Endothelial cell of umbilical vein (primary cell): Measurements from ENCODE around the gene SPATS1. TPM values are rescaled to one million over a fixed set of nuclear protein-coding genes. Genes with fewer than 3 reads are reported as not detected.

Source experiments
- BruUV-seq: library from RNA; stranded (reverse); fragments of 400-500 nt; replicated peaks from 2 replicates; lab custom pipeline; 2021; lab: Mats Ljungman, UMichigan
- CTCF ChIA-PET: fragments of 300-600, 350-600 bp; sonication (Branson Sonifier 250); formaldehyde crosslinking; loops from one replicate; lab custom pipeline; 2021; ENCODE audit warnings: antibody characterized with exemption, inconsistent platforms; lab: Charles Lee
- POLR2A ChIA-PET: fragments of 300-600, 350-600 bp; sonication (Branson Sonifier 250); formaldehyde crosslinking; loops from one replicate; lab custom pipeline; 2021; ENCODE audit warnings: antibody characterized with exemption, inconsistent platforms; lab: Charles Lee
- DNase-seq: peaks from one replicate; pipeline ENCODE4 v3.0.0-alpha.2; 2011; ENCODE audit warnings: low read depth, low spot score
- FAIRE-seq: peaks from 2 replicates; lab custom pipeline; 2011; peaks lifted over from hg19 to GRCh38; lab: Jason Lieb, UNC
- H2AFZ ChIP-seq: 2 replicates; pipeline ENCODE4 v1.6.0; 2012; ENCODE audit warnings: low read depth, low read length, control low read depth, inconsistent platforms
- H3K27ac ChIP-seq: 2 replicates; pipeline ENCODE4 v1.5.1; 2011; ENCODE audit warnings: low read depth, mild to moderate bottlenecking, control low read depth, low read length, moderate library complexity; ENCODE audit not compliant: insufficient read depth
- H3K27me3 ChIP-seq, 2 experiments: 2 replicates each; pipeline versions ENCODE4 v1.6.0 to v1.6.1; 2011; ENCODE audit warnings: low read length in 2 of 2, mixed read lengths in 1 of 2; ENCODE audit not compliant: control insufficient read depth in 2 of 2, insufficient read depth in 2 of 2
- H3K36me3 ChIP-seq, 2 experiments: 2 replicates in 1 of 2; 3 replicates in 1 of 2; pipeline ENCODE4 v1.5.1; 2011; ENCODE audit warnings: low read length in 2 of 2, mild to moderate bottlenecking in 1 of 2, moderate library complexity in 1 of 2; ENCODE audit not compliant: control insufficient read depth in 2 of 2, insufficient read depth in 2 of 2; ENCODE audit errors: extremely low read depth in 1 of 2
- H3K4me1 ChIP-seq: 3 replicates; pipeline ENCODE4 v1.5.1; 2011; ENCODE audit warnings: mild to moderate bottlenecking, low read length; ENCODE audit not compliant: control insufficient read depth, insufficient read depth; ENCODE audit errors: extremely low read depth
- H3K4me2 ChIP-seq: 2 replicates; pipeline ENCODE4 v1.6.1; 2011; ENCODE audit warnings: low read length, control low read depth, mixed read lengths; ENCODE audit not compliant: insufficient read depth
- H3K4me3 ChIP-seq, 3 experiments: fragments of 200-600 bp in 1 of 3; sonication (generic), shearing (Covaris generic) in 1 of 3; replicated peaks in 1 of 3; 2 replicates each; pipeline ENCODE4 v1.5.1; 2011 to 2016; ENCODE audit warnings: control low read depth in 3 of 3, low read length in 3 of 3, mild to moderate bottlenecking in 2 of 3, inconsistent platforms in 1 of 3, low read depth in 1 of 3, moderate library complexity in 1 of 3; ENCODE audit not compliant: insufficient read depth in 1 of 3
- H3K79me2 ChIP-seq: 2 replicates; pipeline ENCODE4 v1.6.0; 2012; ENCODE audit warnings: low read length, inconsistent platforms; ENCODE audit not compliant: control insufficient read depth, insufficient read depth
- H3K9ac ChIP-seq: replicated peaks from 2 replicates; pipeline ENCODE3; 2011; ENCODE audit warnings: low read length, control low read depth; ENCODE audit not compliant: insufficient read depth; ENCODE audit errors: extremely low read depth
- H3K9me1 ChIP-seq: replicated peaks from 3 replicates; pipeline ENCODE4 v1.6.0; 2011; ENCODE audit warnings: mild to moderate bottlenecking, low read length; ENCODE audit not compliant: control insufficient read depth, insufficient read depth; ENCODE audit errors: extremely low read depth
- H3K9me3 ChIP-seq: replicated peaks from 2 replicates; pipeline ENCODE4 v1.5.1; 2012; ENCODE audit warnings: low read length, inconsistent platforms; ENCODE audit not compliant: control insufficient read depth, insufficient read depth
- H4K20me1 ChIP-seq: replicated peaks from 2 replicates; pipeline ENCODE3; 2011; ENCODE audit warnings: mild to moderate bottlenecking, low read length; ENCODE audit not compliant: control insufficient read depth, insufficient read depth; ENCODE audit errors: extremely low read depth
- EZH2 ChIP-seq: IDR thresholded peaks from 2 replicates; pipeline ENCODE4 v1.6.1; 2012; ENCODE audit warnings: borderline replicate concordance, low read depth, mild to moderate bottlenecking, moderate library complexity, low read length, inconsistent platforms; ENCODE audit not compliant: severe bottlenecking
- FOS ChIP-seq: IDR thresholded peaks from 2 replicates; pipeline ENCODE4 v1.6.1; 2011; ENCODE audit warnings: mild to moderate bottlenecking, low read length, moderate library complexity, borderline replicate concordance; ENCODE audit not compliant: insufficient read depth
- GATA2 ChIP-seq: IDR thresholded peaks from 2 replicates; pipeline ENCODE4 v1.7.0; 2011; ENCODE audit warnings: low read depth, mild to moderate bottlenecking, moderate library complexity, mixed read lengths, low read length; ENCODE audit not compliant: insufficient read length, insufficient read depth
- JUN ChIP-seq: IDR thresholded peaks from 2 replicates; pipeline ENCODE4 v1.6.1; 2011; ENCODE audit warnings: borderline replicate concordance, low read depth; ENCODE audit not compliant: insufficient read length, insufficient read depth
- MYC ChIP-seq: IDR thresholded peaks from one replicate; pipeline ENCODE4 v1.6.1; 2011; ENCODE audit warnings: mild to moderate bottlenecking, low read depth, low read length
- POLR2A ChIP-seq: IDR thresholded peaks from 2 replicates; pipeline ENCODE4 v1.6.1; 2012; ENCODE audit warnings: low read depth, mild to moderate bottlenecking, control low read depth, low read length
- POLR2AphosphoS5 ChIP-seq: IDR thresholded peaks from 2 replicates; pipeline ENCODE4 v1.6.1; 2012; ENCODE audit warnings: low read depth, mild to moderate bottlenecking, control low read depth, low read length, moderate library complexity; ENCODE audit not compliant: insufficient read depth
- dilution Hi-C: fragments of 300-500 bp; cut with MboI; formaldehyde crosslinking; loops from one replicate; pipeline ENCODE4 v1.15.0; 2019; ENCODE audit warnings: low sequenced_read_pairs; ENCODE audit not compliant: extremely low pct_ligation_motif_present
- intact Hi-C: fragments of 100-400 bp; cut with micrococcal nuclease; formaldehyde crosslinking; loops from one replicate; pipeline ENCODE4 v1.10.0; 2022
- polyA plus RNA-seq, 4 experiments: library from polyadenylated mRNA; depleted of rRNA in 3 of 4; stranded (reverse) in 3 of 4; unstranded in 1 of 4; fragments of >200 nt; gene quantifications; 2 replicates each; pipeline versions ENCODE4 v1.2.1 to v1.2.3, GENCODE V29; 2011 to 2012; ENCODE audit warnings: missing spikeins in 1 of 4
- total RNA-seq: library from RNA; stranded (reverse); gene quantifications from 2 replicates; pipeline ENCODE4 v1.2.3, GENCODE V29; 2021
- TF ChIP-seq, protein P1 (sequence below): IDR thresholded peaks from 2 replicates; pipeline ENCODE4 v1.6.1; 2011; ENCODE audit not compliant: insufficient read depth, insufficient read length
- TF ChIP-seq, protein P2 (sequence below), 2 donors: IDR thresholded peaks; 1 replicate in 1 of 2; 2 replicates in 1 of 2; pipeline ENCODE4 v1.5.1; 2011; ENCODE audit warnings: low read length in 2 of 2, mild to moderate bottlenecking in 2 of 2, moderate library complexity in 2 of 2, control low read depth in 1 of 2, inconsistent platforms in 1 of 2, low read depth in 1 of 2; ENCODE audit not compliant: insufficient read depth in 1 of 2; ENCODE audit errors: extremely low read depth in 1 of 2

Gene SPATS1
- total and polyA plus RNA-seq, 2 donors (not counting 3 experiments of a cell fraction or from before 2014, with no cell fraction given): not detected

DNA sequence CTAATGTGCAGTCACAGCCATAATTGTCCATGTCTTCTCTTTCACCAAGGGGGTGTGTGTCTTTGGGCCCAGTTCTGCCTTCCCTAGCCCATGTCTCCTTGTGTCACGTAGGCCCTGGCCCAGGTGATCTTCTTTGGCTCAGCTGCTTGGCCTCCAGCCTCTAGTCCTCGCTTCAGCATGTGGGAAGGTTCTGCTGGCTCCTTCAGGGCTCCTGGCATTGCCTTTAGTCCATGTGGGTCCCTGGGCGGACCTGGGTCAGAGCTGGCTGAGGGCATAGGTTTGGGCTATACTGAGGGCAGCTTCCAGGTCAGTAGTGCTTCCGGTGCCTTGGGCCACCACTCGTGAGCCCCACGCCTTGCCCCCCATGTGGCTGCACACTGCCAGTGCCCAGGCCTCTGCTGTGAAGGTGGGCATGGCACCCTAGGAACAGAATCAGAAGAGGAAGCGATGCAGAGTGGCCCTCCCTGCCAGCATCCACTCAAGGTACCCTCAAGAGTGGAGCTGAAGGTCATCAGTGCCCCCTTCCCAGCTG lies 42.1 kb upstream of the SPATS1 start:
- CTCF ChIA-PET: interaction anchor here (1.6 kb wide), 1 partner anchor 13 kb away, joined by 5 read pairs; the partner anchor contains the start of gene AARS2
- Histone ChIP-seq H4K20me1 (no peaks in the 10 kb centered on the region), H3K4me1 (peaks cover 6% of the 10 kb centered on the region), H3K36me3 (peaks cover 13 to 37% of the 10 kb centered on the region in 2 experiments), H3K79me2 (no peaks in the 10 kb centered on the region), H3K9me3 (no peaks in the 10 kb centered on the region), H3K27ac (no peak overlapping the region), H3K4me3 (no peak overlapping the region), H3K27me3 (peaks cover 24 to 31% of the 10 kb centered on the region in 2 experiments), H3K4me2 (no peak overlapping the region), H2AFZ (no peak overlapping the region), H3K9ac (no peak overlapping the region), H3K9me1 (no peaks in the 10 kb centered on the region)
- TF ChIP-seq, protein P1, sequence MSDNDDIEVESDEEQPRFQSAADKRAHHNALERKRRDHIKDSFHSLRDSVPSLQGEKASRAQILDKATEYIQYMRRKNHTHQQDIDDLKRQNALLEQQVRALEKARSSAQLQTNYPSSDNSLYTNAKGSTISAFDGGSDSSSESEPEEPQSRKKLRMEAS: no peak
- TF ChIP-seq POLR2A (no peak), MYC (no peak)
- FAIRE-seq: no peak
- BruUV-seq: TSS peak; percentile 17
- dilution Hi-C loops (no loop called here), intact Hi-C loops (no loop called here)
- POLR2A ChIA-PET: no interaction called here
- DNase-seq: no peak

DNA sequence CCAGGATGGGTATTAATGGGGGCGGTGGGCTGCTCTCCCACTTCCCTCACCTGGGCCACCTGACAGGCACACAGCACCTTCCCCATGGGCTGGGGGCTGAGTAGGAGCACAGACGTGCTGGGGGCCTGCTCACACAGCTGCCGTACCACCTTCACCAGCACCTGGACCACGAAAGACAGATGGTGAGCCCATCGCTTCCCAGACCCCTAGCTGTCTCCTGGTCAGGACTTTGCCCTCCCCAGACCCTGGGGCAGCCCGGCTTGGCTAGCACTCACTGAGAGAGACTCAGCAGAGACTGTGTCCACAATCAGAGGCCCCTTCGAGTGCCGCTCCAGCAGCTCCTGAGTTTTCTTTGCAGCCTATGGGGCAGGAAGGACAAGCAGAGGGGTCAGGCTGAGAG lies 41.3 kb upstream of the SPATS1 start:
- BruUV-seq: no TSS peak
- Histone ChIP-seq H3K36me3 (peaks cover 13 to 40% of the 10 kb centered on the region in 2 experiments), H3K4me3 (no peak overlapping the region), H3K9ac (no peak overlapping the region), H3K79me2 (no peaks in the 10 kb centered on the region), H3K27me3 (peaks cover 19 to 24% of the 10 kb centered on the region in 2 experiments), H3K4me2 (no peak overlapping the region), H4K20me1 (no peaks in the 10 kb centered on the region), H3K4me1 (peaks cover 6% of the 10 kb centered on the region), H2AFZ (no peak overlapping the region), H3K27ac (no peak overlapping the region), H3K9me1 (no peaks in the 10 kb centered on the region), H3K9me3 (no peaks in the 10 kb centered on the region)
- TF ChIP-seq, protein P2, sequence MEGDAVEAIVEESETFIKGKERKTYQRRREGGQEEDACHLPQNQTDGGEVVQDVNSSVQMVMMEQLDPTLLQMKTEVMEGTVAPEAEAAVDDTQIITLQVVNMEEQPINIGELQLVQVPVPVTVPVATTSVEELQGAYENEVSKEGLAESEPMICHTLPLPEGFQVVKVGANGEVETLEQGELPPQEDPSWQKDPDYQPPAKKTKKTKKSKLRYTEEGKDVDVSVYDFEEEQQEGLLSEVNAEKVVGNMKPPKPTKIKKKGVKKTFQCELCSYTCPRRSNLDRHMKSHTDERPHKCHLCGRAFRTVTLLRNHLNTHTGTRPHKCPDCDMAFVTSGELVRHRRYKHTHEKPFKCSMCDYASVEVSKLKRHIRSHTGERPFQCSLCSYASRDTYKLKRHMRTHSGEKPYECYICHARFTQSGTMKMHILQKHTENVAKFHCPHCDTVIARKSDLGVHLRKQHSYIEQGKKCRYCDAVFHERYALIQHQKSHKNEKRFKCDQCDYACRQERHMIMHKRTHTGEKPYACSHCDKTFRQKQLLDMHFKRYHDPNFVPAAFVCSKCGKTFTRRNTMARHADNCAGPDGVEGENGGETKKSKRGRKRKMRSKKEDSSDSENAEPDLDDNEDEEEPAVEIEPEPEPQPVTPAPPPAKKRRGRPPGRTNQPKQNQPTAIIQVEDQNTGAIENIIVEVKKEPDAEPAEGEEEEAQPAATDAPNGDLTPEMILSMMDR (IDR thresholded peaks at IDR 0.05; ENCODE audit: extremely low read depth in 1 of 2, insufficient read depth in 1 of 2, low read depth in 1 of 2, low read length in 2 of 2): no peak
- no peak for TF ChIP-seq EZH2
- TF ChIP-seq MYC: no peak
- no peak for TF ChIP-seq GATA2
- no peak for TF ChIP-seq POLR2A
- no peak for TF ChIP-seq FOS
- no peak for TF ChIP-seq POLR2AphosphoS5
- TF ChIP-seq, protein P1: no peak
- no peak for TF ChIP-seq JUN
- intact Hi-C loops (no loop called here), dilution Hi-C loops (no loop called here)
- POLR2A ChIA-PET: no interaction called here
- CTCF ChIA-PET: interaction anchor here (0.6 to 1.6 kb wide), 2 partner anchors 12 kb away, joined by 4 to 5 read pairs; partner anchors contain the start of gene AARS2
- DNase-seq (no peak), FAIRE-seq (no peak)
